ELR (cell line): ENCODE measurements around the gene SMURF2.

Experiments
- DNase-seq: peaks from one replicate; pipeline ENCODE4 v3.0.0-alpha.2; 2015; ENCODE audit warnings: low read depth

The SMURF2 gene

DNA sequence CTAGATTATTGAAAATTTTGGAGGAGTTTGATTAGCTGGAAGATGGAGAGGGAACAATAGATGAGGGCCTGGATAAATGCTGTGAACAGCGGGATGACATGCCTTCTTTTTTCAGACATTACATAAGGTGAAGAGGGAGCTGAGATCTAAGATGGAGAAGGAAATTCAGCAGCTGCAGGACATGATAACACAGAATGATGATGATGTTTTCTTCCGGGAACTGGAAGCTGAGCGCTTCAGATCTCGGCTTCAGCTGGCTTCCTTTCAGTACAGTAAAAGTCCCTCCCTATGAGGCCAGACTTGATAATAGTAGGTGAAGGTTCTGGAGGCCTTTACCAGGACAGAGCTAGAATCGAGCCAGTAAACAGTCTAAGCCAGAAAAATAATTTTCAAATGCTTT is 124.6 kb downstream of the SMURF2 start:
- no peak for DNase-seq

DNA sequence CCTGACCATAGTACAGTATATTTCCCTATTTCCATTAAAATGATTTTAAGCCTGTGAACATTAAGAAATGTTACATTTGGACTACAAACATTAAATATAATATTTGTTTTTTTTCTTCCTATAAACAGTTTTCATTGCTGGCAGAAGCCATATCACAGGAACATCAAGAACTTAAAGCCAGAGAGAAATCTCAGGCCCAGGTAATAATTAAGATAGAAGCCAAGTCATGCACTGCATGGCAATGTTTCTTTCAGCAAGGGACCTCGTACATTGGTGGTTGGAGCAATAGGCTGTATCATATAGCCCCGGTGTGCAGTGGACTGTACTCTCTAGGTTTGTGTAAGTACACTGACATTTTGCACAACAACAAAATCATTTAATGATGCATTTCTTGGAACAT is 125.2 kb downstream of the SMURF2 start:
- DNase-seq: no peak

DNA sequence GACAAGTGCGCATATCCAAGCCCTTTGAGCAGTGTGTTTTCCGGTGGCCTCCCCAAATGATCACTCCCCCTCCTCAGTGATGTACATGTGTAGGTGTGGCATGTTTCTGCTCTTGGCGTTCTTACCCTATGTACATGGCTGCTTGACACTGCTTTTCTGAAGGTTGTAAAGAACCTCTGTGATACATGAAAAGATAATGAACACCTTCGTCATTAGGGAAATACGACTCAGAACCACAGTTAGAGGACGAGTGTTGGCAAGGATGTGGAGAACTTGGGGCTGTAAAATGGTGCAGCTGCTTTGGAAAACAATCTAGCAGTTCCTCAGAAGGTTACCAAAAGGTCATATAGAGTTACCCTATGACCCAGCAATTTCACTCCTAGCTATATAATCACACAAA is 126.8 kb downstream of the SMURF2 start:
- DNase-seq: no peak

DNA sequence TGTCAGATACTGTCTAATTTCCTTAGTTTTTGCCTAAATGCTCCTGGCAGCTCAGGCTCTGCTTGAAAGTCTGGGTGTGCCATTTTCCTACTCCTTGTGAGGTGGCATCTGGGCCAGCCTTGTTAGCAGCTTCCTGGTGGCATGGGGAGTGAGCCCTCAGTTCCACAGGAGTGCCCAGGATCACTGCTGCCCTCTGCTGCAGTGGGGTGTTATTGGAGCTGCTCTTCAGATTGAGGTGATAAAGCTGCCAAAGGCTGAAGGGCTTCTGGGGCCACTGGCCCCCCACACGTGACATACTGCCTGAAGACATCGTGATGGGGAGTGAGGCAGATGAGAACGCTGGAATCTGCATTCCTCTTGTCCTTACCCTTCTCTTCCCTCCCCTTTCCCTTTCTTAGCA is 127.9 kb downstream of the SMURF2 start:
- no peak for DNase-seq

DNA sequence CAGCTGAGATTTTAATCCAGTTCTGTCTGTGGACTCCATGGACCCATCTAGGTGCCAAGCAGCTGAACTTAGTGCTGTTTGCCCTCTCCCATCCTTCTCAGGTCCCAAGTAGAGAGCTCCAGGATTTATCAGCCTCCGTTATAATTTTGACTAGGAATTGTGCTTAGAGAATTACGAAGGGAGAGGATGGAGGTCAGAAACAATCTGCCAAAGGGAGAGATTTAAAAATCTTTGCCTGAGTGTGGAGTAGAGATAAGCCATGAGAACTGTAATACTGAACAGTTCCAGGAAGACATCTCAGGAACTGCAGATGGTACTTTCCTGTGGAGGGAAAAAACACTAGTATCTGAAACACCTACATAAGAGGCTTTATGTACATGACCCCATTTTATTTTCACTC is 128.3 kb downstream of the SMURF2 start:
- no peak for DNase-seq

DNA sequence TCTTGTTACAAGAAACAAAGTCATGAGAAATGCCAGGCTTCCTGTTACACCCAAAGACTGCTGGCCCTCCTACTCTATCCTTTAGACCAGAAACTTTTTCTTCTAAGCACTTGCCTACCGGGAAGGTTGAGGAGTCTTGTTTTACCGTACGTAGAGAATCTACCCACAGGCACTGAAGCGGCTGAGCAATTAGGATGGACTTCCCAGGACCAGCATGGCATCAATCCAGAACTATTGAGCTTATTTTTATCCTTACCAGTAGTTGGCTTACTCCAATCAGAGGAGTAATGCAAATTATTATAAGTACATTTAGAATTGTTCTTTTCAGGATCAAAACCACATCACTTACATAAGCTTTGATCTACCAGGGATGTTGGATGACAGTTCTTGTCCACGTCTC is 129.7 kb downstream of the SMURF2 start:
- DNase-seq: no peak

DNA sequence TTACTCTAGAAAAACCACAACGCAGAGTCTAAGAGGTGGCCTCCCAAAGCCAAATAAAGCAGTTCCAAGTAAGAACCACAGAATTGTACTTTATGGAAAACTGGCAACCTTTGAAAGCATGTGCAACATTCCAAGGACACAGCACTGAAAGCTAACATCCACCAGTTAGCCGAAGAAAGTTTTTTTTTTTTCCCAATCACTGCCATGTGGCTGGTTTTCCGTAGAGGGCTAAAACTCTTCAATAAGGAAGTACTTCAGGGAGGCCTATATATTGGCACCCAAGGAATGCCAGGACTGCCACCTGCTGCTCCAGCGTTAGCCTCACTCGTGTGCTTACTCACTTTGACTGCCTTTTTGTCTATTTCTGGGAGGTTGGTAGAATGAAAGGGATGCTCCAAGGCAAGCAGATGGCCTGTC is 130.1 kb downstream of the SMURF2 start:
- no peak for DNase-seq

DNA sequence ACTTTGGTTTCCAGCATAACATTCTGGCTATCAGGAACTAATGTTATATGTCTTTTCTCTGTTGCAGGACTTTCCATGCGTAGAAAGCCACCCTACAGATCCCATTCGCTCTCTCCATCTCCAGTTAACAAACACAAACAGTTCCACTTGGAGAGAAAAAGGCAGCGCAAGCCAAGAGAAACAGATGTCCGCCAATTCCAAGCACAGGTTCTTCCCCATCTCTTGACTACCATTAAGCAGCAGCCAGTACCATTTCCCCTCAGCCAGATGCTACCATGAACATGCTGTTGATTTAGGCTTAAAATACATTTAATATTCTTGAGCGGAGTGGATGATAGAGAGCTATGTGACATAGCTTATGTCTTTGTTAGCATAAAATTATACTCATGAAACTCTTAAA is 132.9 kb downstream of the SMURF2 start:
- no peak for DNase-seq

DNA sequence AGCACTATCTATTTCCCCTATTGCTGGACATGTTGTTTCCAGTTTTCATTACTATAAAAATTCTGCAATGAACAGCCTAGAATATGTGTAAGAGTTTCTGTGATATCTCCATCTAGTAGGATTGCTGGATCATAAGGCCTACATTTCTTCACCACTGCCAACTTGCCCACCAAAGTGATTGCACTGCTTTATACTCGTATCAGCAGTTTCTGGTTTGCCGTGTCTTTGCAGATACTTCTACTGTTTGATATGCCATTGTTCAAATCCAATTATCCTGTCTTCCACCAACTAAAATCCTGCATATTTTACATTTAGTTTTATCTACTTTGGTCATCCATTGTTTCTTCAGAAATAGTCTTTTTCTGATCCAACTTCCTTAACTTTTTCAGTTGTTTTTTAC is 134.2 kb downstream of the SMURF2 start:
- no peak for DNase-seq

DNA sequence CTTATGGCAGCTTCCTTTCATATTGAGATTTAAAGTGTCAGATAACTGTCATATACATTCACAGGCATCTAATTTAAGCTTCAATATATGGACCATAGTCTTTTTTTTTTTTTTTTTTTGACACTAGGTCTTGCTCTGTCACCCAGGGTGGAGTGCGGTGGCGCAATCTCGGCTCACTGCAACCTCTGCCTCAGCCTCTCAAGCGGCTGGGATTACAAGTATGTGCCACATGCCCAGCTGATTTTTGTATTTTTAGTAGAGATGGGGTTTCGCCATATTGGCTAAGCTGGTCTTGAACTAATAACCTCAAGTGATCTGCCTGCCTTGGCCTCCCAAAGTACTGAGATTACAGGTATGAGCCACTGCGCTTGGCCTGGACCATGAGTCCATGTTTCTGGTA is 141.7 kb downstream of the SMURF2 start:
- DNase-seq: no peak

DNA sequence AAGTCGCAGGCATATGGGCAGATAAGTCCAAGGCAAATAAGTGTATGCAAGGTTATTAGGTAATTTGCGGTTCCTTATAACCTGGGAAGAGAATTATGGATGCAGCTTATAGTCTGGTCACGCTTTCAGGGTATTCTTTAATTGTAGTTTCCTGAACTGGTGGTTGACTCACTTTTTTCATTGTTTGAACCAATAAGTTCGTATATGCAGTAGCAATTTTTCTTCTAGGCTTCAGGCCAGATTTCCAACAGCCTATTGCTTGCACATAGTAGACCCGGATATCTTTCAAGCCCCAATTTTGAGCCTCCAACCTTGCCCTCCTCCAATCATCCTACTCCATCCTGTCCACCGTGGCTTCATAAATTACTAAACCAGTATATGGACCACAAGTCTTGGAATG is 142.5 kb downstream of the SMURF2 start:
- no peak for DNase-seq

DNA sequence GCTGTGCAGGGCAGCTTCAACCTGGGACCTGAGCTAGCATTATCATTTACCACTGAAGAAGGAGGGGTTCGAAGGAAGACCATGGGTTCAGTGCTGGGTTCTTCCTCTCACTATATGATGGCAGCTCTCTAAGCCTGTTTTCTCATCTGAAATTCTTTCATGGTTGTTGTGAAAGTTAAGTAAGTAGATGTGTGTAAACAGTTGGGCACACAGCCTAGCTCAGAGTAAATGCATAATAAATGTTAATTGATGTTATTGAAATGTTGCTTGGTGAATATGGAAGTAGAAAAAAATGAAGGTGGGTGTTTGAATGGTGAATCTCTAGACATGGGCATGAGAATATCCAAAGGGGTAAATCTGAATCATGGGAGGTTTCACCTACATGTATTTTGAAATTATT is 146.3 kb downstream of the SMURF2 start:
- DNase-seq: no peak

DNA sequence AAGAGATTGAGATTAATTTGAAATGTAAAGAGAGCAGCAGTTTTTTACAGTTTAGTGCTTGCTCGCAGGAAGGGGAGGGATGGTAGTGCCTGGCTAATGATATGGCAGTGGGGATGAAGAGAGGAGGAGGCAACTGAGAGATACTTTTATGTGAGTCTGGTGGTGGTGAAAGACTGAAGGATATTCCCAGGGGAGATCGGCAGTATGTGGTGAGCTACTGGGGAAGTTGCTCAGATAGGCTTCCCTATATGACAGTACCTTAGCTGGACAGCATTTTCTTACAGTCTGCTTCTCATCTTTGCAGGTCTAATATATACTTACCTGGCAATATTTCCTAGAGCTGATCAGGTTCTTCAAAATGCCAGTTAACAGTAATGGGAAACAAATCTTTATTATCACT is 146.7 kb downstream of the SMURF2 start:
- DNase-seq: no peak

DNA sequence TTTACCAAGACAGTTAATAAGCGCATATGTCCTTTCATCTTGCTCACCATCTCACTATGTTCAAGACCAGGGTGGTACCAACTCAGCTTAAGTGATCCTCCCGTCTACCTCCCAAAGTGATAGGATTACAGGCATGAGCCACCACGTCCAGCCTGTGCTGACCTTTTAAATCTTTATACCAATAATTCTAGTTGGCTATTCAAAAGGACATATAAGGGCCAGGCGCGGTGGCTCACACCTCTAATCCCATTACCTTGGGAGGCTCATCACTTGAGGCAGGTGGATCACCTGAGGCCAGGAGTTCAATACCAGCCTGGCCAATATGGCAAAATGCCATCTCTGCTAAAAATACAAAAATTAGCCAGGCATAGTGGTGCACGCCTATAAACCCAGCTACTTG is 152.9 kb downstream of the SMURF2 start:
- no peak for DNase-seq

DNA sequence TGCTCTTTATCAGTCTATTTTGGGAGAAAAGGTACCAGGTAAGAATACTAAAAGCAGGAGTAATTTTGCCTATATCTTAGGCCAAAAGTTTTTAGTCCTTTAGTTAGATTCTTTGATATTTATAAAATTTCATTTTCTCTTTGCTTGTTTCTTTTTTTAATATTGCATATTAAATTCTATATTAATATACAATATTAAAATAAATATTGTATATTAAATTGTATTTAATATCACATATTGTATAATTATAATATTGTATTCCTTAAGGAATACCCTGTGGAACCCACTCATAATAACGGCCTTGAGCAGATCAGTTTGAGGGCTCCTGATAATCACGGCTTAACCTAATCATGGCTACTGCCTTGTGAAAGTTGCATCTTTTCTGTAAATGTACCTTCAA is 153.4 kb downstream of the SMURF2 start:
- no peak for DNase-seq

DNA sequence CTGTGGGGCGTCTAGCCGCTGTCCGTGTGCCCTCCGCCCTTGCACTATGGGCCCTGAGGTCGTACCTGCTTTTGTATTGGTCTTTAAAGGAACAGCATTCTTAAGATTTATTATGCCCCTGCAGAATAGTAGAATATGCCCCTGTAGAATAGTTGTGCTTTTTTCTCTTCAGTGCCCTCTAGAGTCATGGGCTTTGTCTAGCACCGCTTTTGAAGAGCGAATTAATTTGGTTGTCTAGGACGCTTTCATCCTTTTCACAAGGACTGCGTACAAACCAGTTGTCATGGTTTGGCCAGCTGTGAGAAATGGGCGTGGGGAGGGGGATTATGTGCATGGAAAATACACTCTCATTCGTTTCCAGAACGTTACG is 154.7 kb downstream of the SMURF2 start:
- DNase-seq: peak; percentile 83

DNA sequence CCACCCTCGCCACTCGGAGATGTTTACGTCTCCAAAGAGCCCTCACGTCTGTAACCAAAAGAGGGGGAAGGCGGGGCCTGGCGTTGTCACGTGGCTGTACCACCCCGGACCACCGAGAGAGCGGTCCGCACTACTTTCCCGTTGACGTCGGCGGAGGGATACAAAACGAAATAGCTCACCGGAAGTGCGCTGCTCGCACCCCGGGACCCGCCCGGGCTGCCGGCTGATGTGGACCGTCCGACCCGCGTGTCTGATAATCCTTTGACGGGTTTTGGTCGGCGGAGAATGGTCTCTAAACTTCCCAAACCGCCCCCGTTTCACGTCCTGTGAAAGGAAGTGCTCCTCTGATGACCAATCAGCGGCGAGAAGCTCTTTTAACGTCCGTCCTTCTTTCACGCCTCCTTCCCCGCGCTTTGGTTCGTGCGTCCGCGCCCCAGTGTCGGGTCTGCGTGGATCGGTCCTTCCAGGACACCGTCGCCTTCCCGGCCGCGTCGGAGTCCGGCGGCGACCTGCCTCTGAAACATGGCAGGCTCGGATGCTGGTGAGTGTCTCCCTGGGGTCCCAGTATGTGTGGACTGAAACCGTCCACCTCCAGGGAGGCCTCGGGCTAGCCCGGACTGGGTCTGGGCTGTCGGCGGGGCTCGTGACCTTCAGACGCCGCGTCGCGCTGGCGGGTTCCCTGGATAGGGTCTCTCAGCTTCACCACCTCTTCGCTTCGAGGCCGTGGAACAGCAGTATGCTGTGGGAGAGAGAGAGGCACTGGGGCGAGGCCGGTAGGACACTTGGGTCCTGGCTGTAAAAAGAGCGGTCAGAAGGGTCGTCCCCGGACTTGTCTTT is 155.3 kb downstream of the SMURF2 start, which contains the start of gene CEP95:
TSS of gene CEP95 (plus strand) at position 402 of the 837 bp plus-strand sequence. CDS start at position 523, 121 bp downstream.
- peak; percentile 99 for DNase-seq

DNA sequence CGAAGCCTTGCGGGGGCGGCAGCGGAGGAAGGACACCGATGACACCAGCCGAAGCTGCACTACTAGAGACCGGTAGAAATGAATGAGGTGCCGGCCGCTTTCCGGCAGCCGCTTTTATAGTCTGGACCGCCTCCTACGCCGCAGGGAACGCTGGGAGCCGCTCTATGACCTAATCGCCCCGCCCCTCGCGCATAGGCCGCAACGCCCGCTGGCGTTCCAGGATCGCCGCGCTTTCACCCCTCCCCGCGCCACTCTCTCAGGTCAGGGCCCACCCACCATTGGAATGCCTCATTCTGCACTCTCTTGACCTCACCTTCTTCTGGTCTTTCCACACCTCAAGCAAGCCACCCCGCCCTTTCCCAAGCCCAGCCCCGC is 155.9 kb downstream of the SMURF2 start, which contains the start of gene DDX5:
TSS of gene DDX5 (minus strand) at position 89 of the 375 bp plus-strand sequence. CDS start 170 bp downstream, outside the sequence.
- no peak for DNase-seq

DNA sequence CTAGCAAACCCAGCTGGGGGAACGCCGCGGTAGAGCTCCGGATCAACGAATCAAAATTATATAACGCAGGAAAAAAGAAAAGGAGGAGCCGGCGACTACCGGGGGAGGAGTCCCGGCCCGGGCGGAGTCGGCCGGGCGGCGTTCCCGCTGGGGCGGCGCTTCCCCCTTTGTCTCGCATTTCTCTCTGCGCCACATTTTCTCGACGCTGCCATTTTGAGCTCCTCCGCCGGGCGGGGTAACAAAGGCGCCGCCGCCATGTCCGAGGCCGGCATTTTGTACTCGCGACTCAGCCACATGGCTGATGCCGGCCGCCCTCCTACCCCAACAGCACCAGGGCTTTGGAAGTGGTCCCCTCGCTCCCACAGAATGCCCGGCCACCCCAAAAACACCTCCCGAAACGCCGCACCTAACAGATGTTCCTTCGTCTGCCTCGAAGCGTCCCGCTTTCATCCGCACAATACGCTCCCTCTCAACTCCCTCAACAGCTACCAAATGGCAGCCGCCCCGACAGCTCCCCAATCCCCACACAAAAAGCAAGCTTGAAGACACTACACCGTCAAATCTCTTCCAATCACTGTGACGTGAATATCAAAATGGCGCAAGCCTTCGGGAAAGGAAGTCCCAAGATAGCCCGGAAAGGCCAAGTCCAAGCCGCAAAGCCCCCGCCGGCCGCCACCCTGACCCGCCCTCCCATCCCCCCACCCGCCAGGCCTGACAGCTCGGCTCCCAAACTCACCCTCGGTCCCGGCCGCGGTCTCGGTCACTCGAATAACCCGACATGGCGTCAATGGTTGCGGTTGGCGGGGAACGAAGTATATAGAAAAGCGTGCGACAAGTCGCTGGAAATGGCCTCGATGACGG is 156.5 kb downstream of the SMURF2 start:
- peak; percentile 91 for DNase-seq

DNA sequence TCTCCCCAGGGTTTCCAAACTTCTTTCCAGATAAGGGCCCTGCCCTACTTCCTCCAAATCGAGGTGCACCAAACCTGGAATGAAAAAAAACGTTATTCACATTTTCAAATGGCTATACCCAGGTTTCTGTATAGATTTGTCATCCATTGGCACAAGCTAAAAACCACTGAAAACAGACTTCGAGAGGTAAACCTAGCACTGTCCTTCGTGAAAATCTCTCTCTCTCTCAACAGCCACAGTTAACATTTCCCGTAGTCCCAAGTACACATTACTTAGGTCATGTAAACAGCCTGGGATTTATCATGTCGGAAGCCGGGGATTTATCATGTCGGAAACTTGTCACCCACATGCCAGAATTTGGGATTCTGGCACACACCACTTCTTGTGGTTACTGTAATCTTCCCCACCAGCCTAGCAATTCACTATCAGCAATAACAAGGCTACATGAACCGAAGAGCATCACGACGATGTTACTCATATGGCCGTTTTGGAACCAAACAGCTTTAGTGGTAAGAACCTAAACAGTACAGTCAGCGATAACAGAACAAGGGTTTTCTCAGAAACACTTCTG is 157.3 kb downstream of the SMURF2 start:
- peak; percentile 65 for DNase-seq

DNA sequence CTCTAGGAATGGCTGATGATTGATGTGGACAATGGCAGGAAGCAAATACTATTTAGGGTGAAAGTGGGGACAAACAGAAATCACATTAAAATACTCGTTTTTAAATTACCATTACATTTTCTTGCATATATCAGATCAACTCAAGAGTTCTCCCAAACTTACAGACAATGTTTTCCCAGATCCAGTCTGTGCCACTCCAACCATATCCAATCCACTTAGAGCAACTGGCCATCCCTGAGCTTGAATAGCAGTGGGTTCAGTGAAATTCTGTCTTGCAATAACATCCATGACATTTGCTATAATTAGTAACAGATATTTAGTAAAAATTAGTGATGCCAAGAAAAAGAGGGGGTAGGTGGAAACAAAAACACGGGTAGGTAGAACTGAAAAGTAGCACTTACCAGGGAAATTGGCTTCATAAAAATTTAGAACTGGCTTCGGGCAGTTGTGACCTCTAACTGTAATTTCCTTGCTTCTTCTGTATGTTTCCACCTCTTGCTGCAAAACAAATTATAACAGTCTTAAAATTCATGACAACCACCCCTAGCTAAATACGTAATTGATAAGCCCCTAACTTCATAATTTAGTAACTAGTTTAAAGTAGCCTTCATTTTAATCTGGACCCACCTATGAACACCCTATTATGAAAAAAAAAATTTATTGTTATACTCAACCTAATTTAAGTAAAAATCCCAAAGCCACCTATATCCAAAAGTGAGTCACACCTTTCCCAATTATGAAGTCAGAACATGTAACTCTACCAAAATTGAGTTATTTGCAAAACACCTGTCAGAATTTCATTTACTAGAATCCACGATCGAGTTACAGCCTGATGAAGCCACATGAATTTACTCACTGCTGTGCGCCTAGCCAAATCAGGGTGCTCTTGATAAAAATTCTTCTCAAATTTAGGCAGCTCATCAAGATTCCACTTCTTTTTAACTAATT is 158.0 kb downstream of the SMURF2 start:
- DNase-seq: no peak

DNA sequence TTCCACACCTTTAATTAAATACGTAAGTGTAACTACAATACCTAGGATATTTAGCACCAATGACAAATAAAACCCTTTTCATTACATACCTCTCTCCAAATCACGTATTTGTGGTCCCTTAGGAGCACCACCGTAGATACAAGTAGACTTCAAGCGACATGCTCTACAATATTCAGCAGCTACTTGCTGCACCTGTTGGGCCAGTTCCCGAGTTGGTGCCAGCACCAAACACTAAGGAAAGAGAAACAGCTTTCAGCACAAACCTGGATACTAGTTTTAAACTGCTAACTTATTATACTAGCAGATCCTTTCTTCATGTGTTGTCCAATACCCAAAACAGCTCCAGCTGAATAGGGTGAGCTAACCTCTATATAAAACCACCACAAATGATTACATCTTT is 158.8 kb downstream of the SMURF2 start:
- no peak for DNase-seq
